Mammary epithelial cell (primary cell): ENCODE data around the gene CD99.

Experiments used
- CTCF ChIP-seq, 2 donors: IDR thresholded peaks in 1 of 2; conservative IDR thresholded peaks in 1 of 2; 2 replicates each; pipeline ENCODE4 v1.5.1; 2011 to 2012; ENCODE audit warnings: inconsistent platforms in 2 of 2, low read length in 2 of 2, mild to moderate bottlenecking in 2 of 2, control low read depth in 1 of 2, low read depth in 1 of 2; ENCODE audit not compliant: insufficient read depth in 1 of 2; ENCODE audit errors: extremely low read depth in 1 of 2
- EZH2 ChIP-seq: IDR thresholded peaks from 2 replicates; pipeline ENCODE4 v1.6.1; 2012; ENCODE audit warnings: low read length, inconsistent platforms, borderline replicate concordance

DNA sequence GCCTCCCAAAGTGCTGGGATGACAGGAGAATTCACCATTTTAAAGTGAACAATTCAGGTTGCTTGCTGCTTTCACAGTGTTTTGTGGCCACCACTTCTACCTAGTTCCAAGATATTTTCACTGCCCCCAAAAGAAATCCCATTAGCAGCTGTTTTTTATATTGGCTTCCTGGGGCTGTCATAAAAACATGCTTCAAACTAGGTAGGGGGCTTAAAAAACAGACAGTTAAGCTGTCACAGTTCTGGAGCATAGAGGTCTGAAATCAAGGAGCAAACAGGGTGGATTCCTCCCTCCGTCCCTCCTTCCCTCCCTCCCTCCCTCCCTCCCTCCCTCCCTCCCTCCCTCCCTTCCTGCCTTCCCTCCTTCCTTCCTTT is 57.7 kb downstream of the CD99 start:
- TF ChIP-seq CTCF (conservative IDR thresholded peaks at IDR 0.05 in 1 of 2, IDR thresholded peaks at IDR 0.05 in 1 of 2; ENCODE audit: extremely low read depth in 1 of 2, insufficient read depth in 1 of 2, low read depth in 1 of 2, low read length in 2 of 2) (no peak), EZH2 (no peak)
